GM12865 (cell line): ENCODE results near the gene BRD4.

ENCODE experiments used
- DNase-seq: peaks from one replicate; pipeline ENCODE4 v3.0.0; 2010; ENCODE audit warnings: low read depth
- H3K4me3 ChIP-seq: 2 replicates; pipeline ENCODE4 v1.5.1; 2011; ENCODE audit warnings: mild to moderate bottlenecking, low read depth, low read length, control low read depth
- TF ChIP-seq, protein P1 (sequence below): IDR thresholded peaks from 2 replicates; pipeline ENCODE4 v1.5.1; 2011; ENCODE audit warnings: low read length, control low read depth, low read depth, inconsistent platforms; ENCODE audit not compliant: insufficient read depth; ENCODE audit errors: missing control alignments

BRD4 gene

DNA sequence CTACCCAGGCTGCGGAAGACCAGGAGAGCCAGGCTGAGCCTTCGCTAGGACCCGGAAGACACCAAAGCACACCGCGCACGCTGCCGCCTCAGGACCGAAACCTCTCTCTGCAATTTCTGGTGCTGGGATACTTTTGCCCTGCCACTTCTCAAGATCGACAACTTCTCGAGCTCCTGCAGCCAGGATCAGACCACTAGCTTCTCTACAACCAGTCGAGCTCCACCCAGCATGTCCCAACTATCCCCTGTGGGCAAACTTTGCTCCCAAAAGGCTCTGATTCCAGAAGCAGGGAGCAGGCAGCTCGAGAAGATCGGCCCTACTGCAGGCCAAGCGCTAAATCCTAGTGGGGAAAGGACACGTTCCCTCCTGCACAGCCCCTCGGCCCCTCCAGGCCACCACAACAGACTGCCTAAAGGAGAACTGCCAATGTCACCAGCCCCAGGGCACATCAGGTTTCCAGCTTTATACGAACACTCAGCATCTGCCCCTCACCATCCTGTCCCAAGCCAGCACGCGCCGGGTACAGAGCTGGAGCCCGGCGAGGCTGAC lies 46.3 kb upstream of the BRD4 start:
- TF ChIP-seq, protein P1, sequence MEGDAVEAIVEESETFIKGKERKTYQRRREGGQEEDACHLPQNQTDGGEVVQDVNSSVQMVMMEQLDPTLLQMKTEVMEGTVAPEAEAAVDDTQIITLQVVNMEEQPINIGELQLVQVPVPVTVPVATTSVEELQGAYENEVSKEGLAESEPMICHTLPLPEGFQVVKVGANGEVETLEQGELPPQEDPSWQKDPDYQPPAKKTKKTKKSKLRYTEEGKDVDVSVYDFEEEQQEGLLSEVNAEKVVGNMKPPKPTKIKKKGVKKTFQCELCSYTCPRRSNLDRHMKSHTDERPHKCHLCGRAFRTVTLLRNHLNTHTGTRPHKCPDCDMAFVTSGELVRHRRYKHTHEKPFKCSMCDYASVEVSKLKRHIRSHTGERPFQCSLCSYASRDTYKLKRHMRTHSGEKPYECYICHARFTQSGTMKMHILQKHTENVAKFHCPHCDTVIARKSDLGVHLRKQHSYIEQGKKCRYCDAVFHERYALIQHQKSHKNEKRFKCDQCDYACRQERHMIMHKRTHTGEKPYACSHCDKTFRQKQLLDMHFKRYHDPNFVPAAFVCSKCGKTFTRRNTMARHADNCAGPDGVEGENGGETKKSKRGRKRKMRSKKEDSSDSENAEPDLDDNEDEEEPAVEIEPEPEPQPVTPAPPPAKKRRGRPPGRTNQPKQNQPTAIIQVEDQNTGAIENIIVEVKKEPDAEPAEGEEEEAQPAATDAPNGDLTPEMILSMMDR: no peak
- H3K4me3 ChIP-seq: peak overlapping the region; percentile 88
- DNase-seq: peak; percentile 79

DNA sequence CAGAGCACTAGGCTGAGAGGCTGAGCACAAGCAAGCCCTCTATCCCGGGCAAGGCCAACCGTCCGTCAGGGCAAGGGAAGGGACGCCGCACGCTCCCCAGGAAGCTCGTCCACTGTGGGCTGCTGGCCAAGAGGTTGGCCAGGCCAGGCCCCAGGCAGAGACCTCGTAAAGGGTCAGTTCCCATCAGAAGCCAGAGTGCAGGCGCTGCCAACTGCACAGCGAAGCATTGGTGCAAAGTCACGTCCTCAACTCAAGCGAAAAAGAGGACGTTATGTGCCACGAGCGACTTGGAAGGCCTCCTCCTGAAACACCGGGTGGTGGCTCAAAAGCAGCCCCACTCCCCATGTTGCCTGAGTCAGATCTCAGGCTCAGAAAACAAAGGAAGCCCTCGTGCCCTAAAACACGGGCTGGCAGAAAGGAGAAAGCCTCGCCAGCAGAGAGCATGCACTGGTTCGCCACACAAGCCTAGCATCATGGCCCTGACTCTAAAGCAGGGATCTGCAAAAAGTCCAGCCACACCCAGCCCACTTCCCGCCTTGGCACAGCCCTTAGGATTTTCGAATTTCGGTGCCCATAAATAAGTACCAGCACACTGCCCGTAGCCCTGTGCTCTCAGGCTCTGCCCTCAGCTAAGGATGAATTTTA lies 42.6 kb upstream of the BRD4 start:
- H3K4me3 ChIP-seq: no peak overlapping the region
- DNase-seq: no peak
- TF ChIP-seq, protein P1: no peak

DNA sequence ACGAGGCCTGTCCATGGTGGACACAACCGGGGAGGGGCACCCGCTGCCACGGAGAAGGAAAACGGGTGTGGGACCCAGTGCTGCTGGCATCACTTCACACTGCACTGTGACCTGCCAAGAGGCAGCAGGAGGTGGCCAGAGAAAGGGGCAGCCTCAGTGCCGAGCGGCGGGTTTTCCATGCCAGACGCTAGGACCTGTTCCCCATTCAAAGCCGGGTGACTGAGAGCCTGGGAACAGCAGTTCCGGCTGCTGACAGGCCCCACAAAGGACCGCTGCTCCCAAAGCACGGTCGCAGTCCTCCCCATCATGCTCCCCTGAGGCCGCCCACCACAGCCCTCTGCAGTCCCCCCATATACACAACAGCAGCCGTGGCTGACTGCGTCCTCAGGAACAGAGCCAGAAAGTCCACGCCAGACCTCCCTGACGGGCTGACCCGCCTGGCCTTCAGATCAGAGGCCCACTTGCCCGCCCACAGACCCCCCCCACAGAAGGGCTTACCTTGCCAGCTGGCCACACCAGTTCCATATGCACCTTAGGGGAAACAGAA lies 41.8 kb upstream of the BRD4 start:
- no peak overlapping the region for H3K4me3 ChIP-seq
- TF ChIP-seq, protein P1: no peak

DNA sequence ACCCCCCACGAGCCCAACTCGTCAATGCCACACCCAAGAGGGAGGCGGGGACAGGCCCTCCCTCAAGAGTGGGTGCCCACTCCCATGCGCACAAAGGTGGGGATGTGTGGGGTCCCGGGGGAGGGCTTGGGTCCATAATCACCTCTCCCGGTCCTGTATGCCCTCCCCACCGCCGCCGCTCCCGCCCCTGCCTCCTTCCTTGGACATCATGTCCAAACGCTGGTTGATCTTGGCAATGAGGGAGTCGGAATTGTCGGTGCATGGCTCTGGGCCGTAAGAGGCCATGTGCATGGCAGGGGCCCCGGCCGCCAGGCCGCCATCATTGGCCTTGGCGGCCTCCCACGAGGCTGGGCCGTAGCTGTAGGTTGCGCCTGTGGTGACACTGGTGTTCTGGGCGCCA lies 41.3 kb upstream of the BRD4 start:
- TF ChIP-seq, protein P1: no peak
- no peak overlapping the region for H3K4me3 ChIP-seq
- DNase-seq: no peak

More for the DNA sequence above, 41.8 kb upstream of the BRD4 start:
- no peak for DNase-seq

DNA sequence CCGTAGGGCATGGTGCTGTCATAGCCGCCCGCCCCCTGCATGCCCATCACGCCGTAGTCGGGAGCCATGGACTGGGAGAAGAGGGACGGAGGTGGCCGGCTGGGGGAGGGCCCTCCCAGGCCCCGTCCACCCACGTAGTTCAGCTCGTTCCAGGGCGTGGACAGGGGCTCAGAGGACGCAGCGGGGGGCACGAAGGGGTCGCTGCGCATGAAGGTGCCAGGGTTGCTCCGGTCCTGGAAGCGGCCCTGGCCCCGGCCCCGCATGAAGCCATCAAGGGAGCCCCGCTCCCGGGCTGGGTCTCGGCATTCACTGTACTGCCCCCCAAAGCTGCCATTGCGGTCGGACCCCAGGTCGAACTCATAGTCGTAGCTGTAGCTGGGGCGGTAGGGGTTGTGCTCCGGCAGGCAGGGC lies 40.6 kb upstream of the BRD4 start:
- no peak for DNase-seq
- TF ChIP-seq, protein P1: no peak
- H3K4me3 ChIP-seq: no peak overlapping the region

DNA sequence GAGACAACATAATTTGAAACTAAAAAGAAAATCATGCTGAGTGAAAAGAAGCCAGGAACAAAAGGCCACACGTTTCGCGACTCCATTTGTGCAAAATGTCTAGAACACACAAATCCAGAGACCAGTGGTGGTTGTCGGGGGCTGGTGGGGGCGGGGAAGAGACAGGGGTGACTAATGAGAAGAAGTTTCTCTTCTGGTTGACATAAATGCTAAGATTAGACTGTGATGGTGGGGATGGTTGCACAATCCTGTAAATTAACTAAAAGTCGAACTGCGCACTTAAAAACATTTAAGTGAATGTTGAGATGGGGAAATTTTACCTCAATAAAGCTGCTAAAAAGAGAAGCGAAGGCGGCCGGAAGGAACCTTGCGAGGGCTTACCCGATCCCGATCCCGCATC lies 40.1 kb upstream of the BRD4 start:
- H3K4me3 ChIP-seq: no peak overlapping the region
- TF ChIP-seq, protein P1: no peak
- no peak for DNase-seq
